HG03108 (cell line): Measurements from ENCODE around the gene ABI2.
"Not testable (repeated sequence)": the region's sequence is repeated elsewhere in the genome, so short reads cannot be mapped to it uniquely, and the experiment has no call there.

Experiments
- ATAC-seq: cut with Tn5 transposase; IDR thresholded peaks from one replicate; pipeline ENCODE4 v1.9.1; 2021; ENCODE audit warnings: moderate library complexity; ENCODE audit not compliant: unreplicated experiment

The ABI2 gene

GRCh38 chr2:203327901-203328759, at the start of gene ABI2:
TSS of gene ABI2 (plus strand) at chr2:203328394. CDS start at chr2:203328515, 121 bp downstream.
- ATAC-seq, result peak; percentile 66

DNA sequence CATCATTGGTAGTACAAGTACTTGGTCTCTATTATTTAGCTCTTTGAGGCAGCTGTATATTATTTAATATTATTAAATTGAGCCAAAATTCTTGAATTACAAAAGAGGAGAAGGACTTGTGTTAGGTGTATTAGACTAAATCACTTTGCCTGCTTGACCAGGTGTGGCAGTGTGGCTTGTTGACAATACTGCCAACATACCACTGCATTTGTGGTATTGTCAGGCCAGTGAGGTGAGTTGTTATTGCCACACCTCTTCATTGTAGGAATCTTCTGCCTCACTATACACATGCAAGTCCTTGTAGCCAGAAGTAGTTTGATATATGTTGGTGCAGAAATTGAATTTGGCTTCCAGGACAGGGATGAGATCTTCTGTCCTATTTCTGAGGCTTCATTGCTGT, 48.9 kb upstream of the ABI2 start:
- no peak for ATAC-seq

DNA sequence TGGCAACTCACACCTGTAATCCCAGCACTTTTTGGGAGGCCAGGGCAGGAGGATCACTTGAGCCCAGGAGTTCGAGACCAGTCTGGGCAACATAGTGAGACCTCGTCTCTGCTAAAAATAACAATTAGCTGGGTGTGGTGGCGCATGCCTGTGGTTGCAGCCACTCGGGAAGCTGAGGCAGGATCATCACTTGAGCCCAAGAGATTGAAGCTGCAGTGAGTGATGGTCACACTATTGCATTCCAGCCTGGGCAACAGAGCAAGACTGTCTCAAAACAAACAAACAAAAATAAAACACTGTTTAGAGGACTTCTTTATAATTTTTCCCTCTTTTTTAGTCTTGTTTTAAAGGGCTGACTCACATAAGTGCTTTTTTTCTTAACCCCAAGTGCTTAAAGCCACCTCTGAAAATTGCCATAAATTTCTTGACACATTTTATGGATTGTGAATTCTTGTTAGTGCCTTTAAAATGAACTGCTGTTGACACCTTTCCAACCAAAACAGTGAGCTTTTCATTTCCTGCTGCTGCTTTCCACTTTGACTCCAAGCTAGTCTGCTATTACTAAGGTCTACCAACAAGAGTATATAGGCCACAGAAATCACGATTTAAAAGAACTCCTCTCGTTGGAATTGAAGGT, 47.6 kb upstream of the ABI2 start:
- no peak for ATAC-seq

GRCh38 chr2:203282101-203282500, 46.1 kb upstream of the ABI2 start:
- no peak for ATAC-seq

DNA sequence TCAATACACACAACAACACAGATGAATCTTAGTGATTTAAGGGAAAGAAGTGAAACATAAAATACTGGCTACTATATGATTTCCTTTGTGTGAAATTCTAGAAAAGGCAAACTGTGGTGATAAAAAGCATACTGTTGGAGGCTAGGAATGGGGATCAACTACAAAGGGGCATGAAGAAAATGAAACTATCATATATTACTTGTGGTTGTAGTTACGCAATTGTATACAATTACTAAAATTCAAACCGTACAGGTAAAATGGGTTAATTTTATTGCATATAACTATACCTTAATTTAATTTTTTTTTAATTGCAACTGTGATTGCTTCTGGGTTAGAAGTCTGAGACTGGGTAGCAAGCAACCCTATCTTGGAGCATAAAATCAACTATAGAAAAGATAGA, 41.7 kb upstream of the ABI2 start:
- no peak for ATAC-seq

GRCh38 chr2:203301667-203302066, 26.5 kb upstream of the ABI2 start:
- ATAC-seq, result no peak

DNA sequence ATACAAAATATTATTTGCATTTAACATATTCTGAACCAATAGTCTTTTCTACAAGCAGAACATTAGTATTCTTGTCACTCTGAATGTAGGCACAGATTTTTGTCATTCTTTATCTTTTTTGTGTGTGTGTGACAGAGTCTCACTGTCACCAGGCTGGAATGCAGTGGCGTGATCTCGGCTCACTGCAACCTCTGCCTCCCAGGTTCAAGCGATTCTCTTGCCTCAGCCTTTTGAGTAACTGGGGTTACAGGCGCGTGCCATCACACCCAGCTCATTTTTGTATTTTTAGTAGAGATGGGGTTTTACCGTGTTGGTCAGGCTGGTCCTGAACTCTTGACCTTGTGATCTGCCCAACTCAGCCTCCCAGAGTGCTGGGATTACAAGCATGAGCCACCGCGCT, 25.6 kb upstream of the ABI2 start:
- ATAC-seq, result not testable (repeated sequence)

GRCh38 chr2:203310688-203311436, 17.3 kb upstream of the ABI2 start:
- ATAC-seq, result no peak

DNA sequence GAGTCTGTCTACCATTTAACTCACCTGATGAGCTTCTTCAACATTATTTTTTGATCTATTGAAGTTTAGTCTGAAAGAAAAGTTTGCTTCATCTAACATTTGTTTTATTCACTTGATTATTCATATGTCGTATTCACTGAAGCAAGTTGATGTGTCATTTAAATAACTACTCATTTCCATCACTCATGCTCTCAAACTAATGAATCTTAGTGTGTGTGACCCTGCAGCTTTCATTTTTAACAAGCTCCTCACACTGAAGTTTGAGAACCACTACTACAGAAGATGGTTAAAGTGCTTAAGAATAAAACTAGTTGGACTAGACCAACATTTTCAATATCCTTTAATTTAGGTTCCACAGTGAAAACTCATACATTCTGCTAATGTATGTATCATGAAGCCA, 1.8 kb upstream of the ABI2 start:
- ATAC-seq, result no peak

DNA sequence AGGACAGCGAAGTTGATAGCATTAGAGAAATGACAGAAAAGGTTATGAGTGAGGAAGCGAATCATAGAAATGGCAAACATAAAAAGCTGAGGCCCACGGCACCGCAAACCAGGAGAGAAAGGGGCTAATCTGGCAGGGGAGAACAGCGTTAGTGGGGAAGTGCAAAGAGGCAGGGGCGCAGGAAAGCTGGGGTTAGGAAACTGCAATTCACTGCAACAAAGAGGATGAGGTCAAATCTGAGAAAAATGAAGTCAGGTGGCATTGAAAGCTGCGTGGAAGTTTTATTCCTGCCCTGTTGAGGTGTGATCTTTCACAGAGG, 653 bp upstream of the ABI2 start:
- no peak for ATAC-seq

GRCh38 chr2:203328760-203329540, 756 bp downstream of the ABI2 start:
- ATAC-seq, result peak; percentile 48

DNA sequence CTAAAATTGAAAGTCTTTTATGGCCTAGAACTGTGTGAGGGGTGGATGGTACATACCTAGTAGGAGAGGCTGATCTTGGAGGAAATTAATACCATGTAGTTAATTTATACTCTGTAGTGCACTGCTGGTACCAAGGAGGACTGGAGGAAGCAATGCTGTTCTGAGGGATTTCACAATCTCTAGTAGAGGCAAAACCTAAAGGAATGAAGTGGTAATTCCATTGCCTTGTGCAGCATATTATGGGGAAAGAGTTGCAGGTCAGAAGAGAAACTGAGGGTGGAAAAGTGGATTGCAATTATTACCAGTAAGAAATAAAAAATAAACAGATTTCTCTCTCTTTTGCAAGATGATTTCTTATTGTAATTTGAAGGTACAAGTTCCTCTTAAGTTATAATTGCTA, 2.2 kb downstream of the ABI2 start:
- no peak for ATAC-seq

GRCh38 chr2:203338322-203338721, 10.1 kb downstream of the ABI2 start:
- ATAC-seq, result no peak

- ATAC-seq, result no peak
Observed at GRCh38 chr2:203340791-203341487, 12.7 kb downstream of the ABI2 start.

DNA sequence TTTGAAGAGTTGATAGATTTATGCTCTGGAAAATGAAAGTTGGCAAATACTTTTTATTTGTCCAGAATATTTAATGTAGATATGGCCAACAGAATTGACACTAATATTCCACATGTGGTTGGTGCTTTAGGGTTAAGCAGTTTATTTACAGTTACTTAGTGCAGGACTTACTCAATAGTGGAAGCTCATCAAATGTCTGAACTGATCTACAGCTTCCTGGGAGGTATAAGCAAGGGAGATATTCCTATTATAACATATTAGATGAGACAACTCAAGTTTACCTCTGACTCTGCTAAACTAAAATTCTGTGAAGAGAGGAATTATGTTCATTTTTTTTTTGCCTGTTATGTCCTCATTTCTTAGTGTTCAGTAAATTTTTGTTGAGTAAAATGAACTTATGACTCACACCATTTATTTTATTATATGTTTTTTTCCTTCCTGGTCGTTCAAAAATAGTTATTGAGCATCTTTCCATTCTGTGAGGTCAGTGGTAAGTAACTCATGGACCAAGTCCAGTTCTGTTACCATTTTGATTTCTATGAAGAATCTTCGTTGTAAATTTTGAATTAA, 13.6 kb downstream of the ABI2 start:
- ATAC-seq, result no peak

- not testable (repeated sequence) for ATAC-seq
Observed at GRCh38 chr2:203342374-203342773, 14.2 kb downstream of the ABI2 start.

DNA sequence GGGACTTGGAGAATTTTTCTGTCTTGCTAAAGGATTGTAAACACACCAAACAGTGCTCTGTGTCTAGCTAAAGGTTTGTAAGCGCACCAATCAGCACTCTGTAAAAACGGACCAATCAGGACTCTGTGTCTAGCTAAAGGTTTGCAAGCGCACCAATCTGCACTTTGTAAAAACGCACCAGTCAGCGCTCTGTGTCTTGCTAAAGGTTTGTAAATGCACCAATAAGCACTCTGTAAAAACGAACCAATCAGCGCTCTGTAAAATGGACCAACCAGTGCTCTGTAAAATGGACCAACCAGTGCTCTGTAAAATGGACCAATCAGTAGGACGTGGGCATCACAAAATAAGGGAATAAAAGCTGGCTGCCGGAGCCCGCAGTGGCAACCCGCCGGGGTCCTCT, 16.5 kb downstream of the ABI2 start:
- ATAC-seq, result no peak

GRCh38 chr2:203346612-203347011, 18.4 kb downstream of the ABI2 start:
- no peak for ATAC-seq

DNA sequence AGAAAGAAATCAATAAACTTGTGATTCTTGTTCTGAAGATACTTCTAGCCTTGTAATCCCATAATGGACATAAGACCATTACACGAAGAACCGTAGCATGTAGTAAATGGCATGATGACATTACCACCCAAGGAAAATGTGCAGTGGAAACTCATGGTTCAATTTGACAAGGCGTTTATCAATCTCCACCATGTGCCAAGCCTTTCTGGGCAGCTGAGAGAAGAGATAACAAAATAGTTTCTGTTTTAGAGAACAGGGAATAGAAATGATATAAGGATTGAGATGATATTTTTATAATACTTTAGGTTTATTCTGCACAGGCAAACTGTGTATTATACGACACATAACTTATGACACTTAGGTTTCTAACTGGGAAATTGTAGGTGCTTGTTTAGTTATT, 19.2 kb downstream of the ABI2 start:
- no peak for ATAC-seq

- ATAC-seq, result no peak
Observed at GRCh38 chr2:203352604-203353255, 24.5 kb downstream of the ABI2 start.
